ENCODE results near the gene CDH23. TPM values are rescaled to one million over a fixed set of nuclear protein-coding genes. Genes with fewer than 3 reads are reported as not detected.

CDH23 gene
- total RNA-seq, 4 donors from 2014 or later, result 0.57 to 5.9 (median 1.0) TPM

- peak overlapping the region; percentile 37 to 77 (median 69) for H3K27ac ChIP-seq
- WGBS, 2 donors, result 56 to 71% methylated on average over 13 to 17 of the region's 17 CpGs
- intact Hi-C loops (cut with DNase I), result loop anchor here (10.0 kb wide), 1 partner anchor 58 kb away; no protein-coding TSS in a partner anchor
- H3K9me3 ChIP-seq, result no peaks in the 10 kb centered on the region
- TF ChIP-seq, protein P1, sequence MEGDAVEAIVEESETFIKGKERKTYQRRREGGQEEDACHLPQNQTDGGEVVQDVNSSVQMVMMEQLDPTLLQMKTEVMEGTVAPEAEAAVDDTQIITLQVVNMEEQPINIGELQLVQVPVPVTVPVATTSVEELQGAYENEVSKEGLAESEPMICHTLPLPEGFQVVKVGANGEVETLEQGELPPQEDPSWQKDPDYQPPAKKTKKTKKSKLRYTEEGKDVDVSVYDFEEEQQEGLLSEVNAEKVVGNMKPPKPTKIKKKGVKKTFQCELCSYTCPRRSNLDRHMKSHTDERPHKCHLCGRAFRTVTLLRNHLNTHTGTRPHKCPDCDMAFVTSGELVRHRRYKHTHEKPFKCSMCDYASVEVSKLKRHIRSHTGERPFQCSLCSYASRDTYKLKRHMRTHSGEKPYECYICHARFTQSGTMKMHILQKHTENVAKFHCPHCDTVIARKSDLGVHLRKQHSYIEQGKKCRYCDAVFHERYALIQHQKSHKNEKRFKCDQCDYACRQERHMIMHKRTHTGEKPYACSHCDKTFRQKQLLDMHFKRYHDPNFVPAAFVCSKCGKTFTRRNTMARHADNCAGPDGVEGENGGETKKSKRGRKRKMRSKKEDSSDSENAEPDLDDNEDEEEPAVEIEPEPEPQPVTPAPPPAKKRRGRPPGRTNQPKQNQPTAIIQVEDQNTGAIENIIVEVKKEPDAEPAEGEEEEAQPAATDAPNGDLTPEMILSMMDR (IDR thresholded peaks at IDR 0.05), result peak in 2 of 6 experiments; percentile 9 to 23
- no peak for TF ChIP-seq POLR2A (IDR thresholded peaks at IDR 0.05)
- H3K4me3 ChIP-seq, result no peak overlapping the region
- H3K36me3 ChIP-seq, result peaks cover under 1 to 27% (median 3%) of the 10 kb centered on the region in 3 donors
- no peak for DNase-seq
- peaks cover 17 to 97% (median 56%) of the 10 kb centered on the region in 3 donors for H3K4me1 ChIP-seq
- H3K27me3 ChIP-seq, result no peaks in the 10 kb centered on the region
Observed at GRCh38 chr10:71837098-71837827, 440.5 kb downstream of the CDH23 start.

- TF ChIP-seq, protein P1 (IDR thresholded peaks at IDR 0.05), result no peak
- no peak for TF ChIP-seq POLR2A (IDR thresholded peaks at IDR 0.05)
- H3K9me3 ChIP-seq, result no peaks in the 10 kb centered on the region
- no peak for DNase-seq
- intact Hi-C loops (cut with DNase I), result loop anchor here (10.0 kb wide), 1 partner anchor 56 kb away; no protein-coding TSS in a partner anchor
- no peak overlapping the region for H3K4me3 ChIP-seq
- peaks cover 0 to 16% (median 0%) of the 10 kb centered on the region in 3 donors for H3K36me3 ChIP-seq
- H3K27ac ChIP-seq, result peak overlapping the region; percentile 37 to 77 (median 69)
- no peaks in the 10 kb centered on the region for H3K27me3 ChIP-seq
- peaks cover 17 to 97% (median 57%) of the 10 kb centered on the region in 3 donors for H3K4me1 ChIP-seq
- WGBS, 2 donors, result 53 to 54% methylated on average over 14 of the region's 14 CpGs
Observed at GRCh38 chr10:71838264-71839211, 441.8 kb downstream of the CDH23 start.

GRCh38 chr10:71840177-71840957 is 443.6 kb downstream of the CDH23 start:
- intact Hi-C loops (cut with DNase I), result no loop called here
- peaks cover 0 to 8% (median 0%) of the 10 kb centered on the region in 3 donors for H3K36me3 ChIP-seq
- no peaks in the 10 kb centered on the region for H3K9me3 ChIP-seq
- 41 to 45% methylated on average over 6 of the region's 6 CpGs for WGBS, 2 donors
- no peak for TF ChIP-seq POLR2A (IDR thresholded peaks at IDR 0.05)
- TF ChIP-seq, protein P1 (IDR thresholded peaks at IDR 0.05), result no peak
- no peaks in the 10 kb centered on the region for H3K27me3 ChIP-seq
- H3K4me3 ChIP-seq, result no peak overlapping the region
- H3K4me1 ChIP-seq, result peaks cover 20 to 100% (median 68%) of the 10 kb centered on the region in 3 donors
- no peak for DNase-seq
- peak overlapping the region in 1 of 4 donors; percentile 4 for H3K27ac ChIP-seq

DNA sequence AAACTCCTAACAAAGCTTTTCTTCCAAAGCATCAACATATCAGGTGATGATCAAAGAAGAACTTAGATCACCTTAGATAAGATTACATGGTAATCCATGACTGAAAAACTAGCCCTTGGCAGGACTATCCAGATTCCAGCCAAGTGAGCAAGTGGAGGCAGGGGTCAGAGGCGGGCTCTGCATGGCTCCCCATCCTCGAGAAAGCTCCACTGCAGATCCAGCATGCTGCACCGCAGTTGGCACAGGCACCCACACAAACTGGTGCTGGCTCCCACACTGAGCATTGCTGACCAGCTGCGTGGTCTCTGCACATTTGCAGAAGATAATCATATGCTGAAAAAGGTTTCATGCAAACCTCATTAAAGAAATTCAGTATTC is 444.2 kb downstream of the CDH23 start:
- 77 to 83% methylated on average over 4 of the region's 4 CpGs for WGBS, 2 donors
- Histone ChIP-seq H3K27ac (no peak overlapping the region), H3K9me3 (no peaks in the 10 kb centered on the region), H3K4me3 (no peak overlapping the region), H3K4me1 (peaks cover 26 to 100% (median 71%) of the 10 kb centered on the region in 3 donors), H3K27me3 (no peaks in the 10 kb centered on the region), H3K36me3 (peaks cover 0 to 8% (median 0%) of the 10 kb centered on the region in 3 donors)
- intact Hi-C loops (cut with DNase I), result no loop called here
- no peak for TF ChIP-seq POLR2A (IDR thresholded peaks at IDR 0.05)
- TF ChIP-seq, protein P1 (IDR thresholded peaks at IDR 0.05), result no peak
- no peak for DNase-seq
